Fibroblast of lung (primary cell): ENCODE data around the gene SPHK1. TPM values are rescaled to one million over a fixed set of nuclear protein-coding genes. Genes with fewer than 3 reads are reported as not detected.

ENCODE experiments used
- DNase-seq, 2 donors: peaks; one replicate each; pipeline versions ENCODE4 v3.0.0 to v3.0.0-alpha.2; 2010; ENCODE audit warnings: low read depth in 2 of 2
- H2AFZ ChIP-seq: 2 replicates; pipeline ENCODE4 v1.5.1; 2012; ENCODE audit warnings: low read length, control low read depth, inconsistent platforms
- H3K27ac ChIP-seq: 2 replicates; pipeline ENCODE4 v1.5.1; 2011; ENCODE audit warnings: low read length, control low read depth; ENCODE audit not compliant: insufficient read depth
- H3K27me3 ChIP-seq: 2 replicates; pipeline ENCODE4 v1.5.1; 2011; ENCODE audit warnings: mild to moderate bottlenecking, low read length; ENCODE audit not compliant: control insufficient read depth, insufficient read depth
- H3K36me3 ChIP-seq: 2 replicates; pipeline ENCODE4 v1.5.1; 2011; ENCODE audit warnings: low read length; ENCODE audit not compliant: control insufficient read depth, insufficient read depth
- H3K4me1 ChIP-seq: 2 replicates; pipeline ENCODE4 v1.5.1; 2011; ENCODE audit warnings: low read length; ENCODE audit not compliant: control insufficient read depth, insufficient read depth; ENCODE audit errors: extremely low read depth
- H3K4me2 ChIP-seq: 2 replicates; pipeline ENCODE4 v1.5.1; 2011; ENCODE audit warnings: low read length, control low read depth; ENCODE audit not compliant: insufficient read depth; ENCODE audit errors: extremely low read depth
- H3K4me3 ChIP-seq, 4 experiments: fragments of 200-600 bp in 1 of 4; sonication (generic) in 1 of 4; replicated peaks in 1 of 4; 2 replicates each; pipeline ENCODE4 v1.5.1; 2011 to 2016; ENCODE audit warnings: low read length in 4 of 4, low read depth in 3 of 4, mild to moderate bottlenecking in 3 of 4, control low read depth in 2 of 4, inconsistent platforms in 1 of 4, mixed read lengths in 1 of 4; ENCODE audit not compliant: insufficient read depth in 1 of 4; ENCODE audit errors: control extremely low read depth in 1 of 4
- H3K79me2 ChIP-seq: 2 replicates; pipeline ENCODE4 v1.5.1; 2012; ENCODE audit warnings: mild to moderate bottlenecking, low read length, inconsistent platforms; ENCODE audit not compliant: control insufficient read depth, insufficient read depth
- H3K9ac ChIP-seq: 2 replicates; pipeline ENCODE4 v1.5.1; 2011; ENCODE audit warnings: mild to moderate bottlenecking, low read length, control low read depth; ENCODE audit not compliant: insufficient read depth
- H3K9me3 ChIP-seq: 2 replicates; pipeline ENCODE4 v1.5.1; 2012; ENCODE audit warnings: low read depth, low read length; ENCODE audit not compliant: control insufficient read depth, insufficient read depth
- H4K20me1 ChIP-seq: 2 replicates; pipeline ENCODE4 v1.5.1; 2011; ENCODE audit warnings: low read length; ENCODE audit not compliant: control insufficient read depth, insufficient read depth; ENCODE audit errors: extremely low read depth
- CTCF ChIP-seq, 2 donors: IDR thresholded peaks in 1 of 2; conservative IDR thresholded peaks in 1 of 2; 1 replicate in 1 of 2; 2 replicates in 1 of 2; pipeline ENCODE4 v1.5.1; 2011 to 2012; ENCODE audit warnings: low read length in 2 of 2, control low read depth in 1 of 2, inconsistent platforms in 1 of 2, low read depth in 1 of 2, mild to moderate bottlenecking in 1 of 2
- EZH2 ChIP-seq: IDR thresholded peaks from 2 replicates; pipeline ENCODE4 v1.5.1; 2012; ENCODE audit warnings: low read length, control low read depth, mild to moderate bottlenecking; ENCODE audit errors: missing control alignments
- polyA plus RNA-seq, 2 donors: library from polyadenylated mRNA; depleted of rRNA in 1 of 2; stranded (reverse) in 1 of 2; unstranded in 1 of 2; fragments of >200 nt; gene quantifications; 2 replicates each; pipeline ENCODE4 v1.2.1, GENCODE V29; 2011 to 2012; ENCODE audit warnings: missing spikeins in 1 of 2
- total RNA-seq: library from RNA; depleted of rRNA; stranded (reverse); fragments of >200 nt; gene quantifications from 2 replicates; pipeline ENCODE4 v1.2.1, GENCODE V29; 2014

The SPHK1 gene
- total and polyA plus RNA-seq, 2 donors (not counting 1 experiment from before 2014, with no cell fraction given), result 5.0 to 9.4 TPM

GRCh38 chr17:76383546-76384221 lies 725 bp upstream of the SPHK1 start:
- peak overlapping the region; percentile 53 for H2AFZ ChIP-seq
- peak overlapping the region; percentile 91 for H3K9ac ChIP-seq
- no peaks in the 10 kb centered on the region for H3K27me3 ChIP-seq
- H3K9me3 ChIP-seq, result no peaks in the 10 kb centered on the region
- peaks cover 2% of the 10 kb centered on the region for H3K36me3 ChIP-seq
- H3K79me2 ChIP-seq, result peaks cover 12% of the 10 kb centered on the region
- H3K4me1 ChIP-seq, result peaks cover 4% of the 10 kb centered on the region
- H3K27ac ChIP-seq, result peak overlapping the region; percentile 92
- H4K20me1 ChIP-seq, result no peaks in the 10 kb centered on the region
- H3K4me3 ChIP-seq, result peak overlapping the region; percentile 49 to 62 (median 52)
- H3K4me2 ChIP-seq, result peak overlapping the region; percentile 79
- TF ChIP-seq CTCF (conservative IDR thresholded peaks at IDR 0.05 in 1 of 2, IDR thresholded peaks at IDR 0.05 in 1 of 2; ENCODE audit: low read depth in 1 of 2, low read length in 2 of 2) (peak in 1 of 2 donors; percentile 24), EZH2 (no peak)
- DNase-seq, result peak in 1 of 2 donors; percentile 66

- DNase-seq, result peak in 1 of 2 donors; percentile 69
- no peak for TF ChIP-seq CTCF (conservative IDR thresholded peaks at IDR 0.05 in 1 of 2, IDR thresholded peaks at IDR 0.05 in 1 of 2; ENCODE audit: low read depth in 1 of 2, low read length in 2 of 2)
- TF ChIP-seq EZH2, result no peak
- Histone ChIP-seq H3K9me3 (no peaks in the 10 kb centered on the region), H3K27me3 (no peaks in the 10 kb centered on the region), H3K27ac (peak overlapping the region; percentile 92), H3K9ac (peak overlapping the region; percentile 91), H3K4me1 (peaks cover 4% of the 10 kb centered on the region), H3K4me2 (peak overlapping the region; percentile 83), H3K4me3 (peak overlapping the region; percentile 20 to 62 (median 50)), H3K36me3 (peaks cover 8% of the 10 kb centered on the region), H3K79me2 (peaks cover 12% of the 10 kb centered on the region), H2AFZ (no peak overlapping the region), H4K20me1 (no peaks in the 10 kb centered on the region)
Measured at GRCh38 chr17:76384987-76385891, 830 bp downstream of the SPHK1 start.
